NCI-H510A treated with DMSO at 0.1 percent for 48 hours (cell line): ENCODE measurements around the gene ZNF33A.
"Not testable (repeated sequence)": the region's sequence is repeated elsewhere in the genome, so short reads cannot be mapped to it uniquely, and the experiment has no call there.

Experiments
- DNase-seq: peaks from one replicate; lab custom pipeline; 2025; lab: John Stamatoyannopoulos, UW

The ZNF33A gene

DNA sequence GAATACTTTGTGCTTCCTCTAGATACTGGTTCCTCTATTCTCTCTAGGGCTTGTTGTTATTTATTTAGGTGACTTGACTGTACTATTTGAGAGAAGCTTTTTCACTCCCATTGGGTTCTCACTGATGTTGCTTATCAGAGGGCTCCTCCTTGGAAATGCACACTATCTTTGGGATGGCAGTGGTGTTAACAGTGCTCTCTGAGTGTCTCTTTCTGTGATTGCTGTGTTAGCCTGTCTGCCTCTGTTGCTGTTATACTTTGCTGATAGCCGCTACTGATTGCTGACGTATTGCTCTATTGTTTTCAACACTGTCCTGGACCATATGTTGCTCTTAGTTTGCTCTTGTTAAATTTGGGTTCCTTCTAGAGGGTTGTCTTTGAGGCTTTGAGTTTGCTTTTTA is 34.7 kb downstream of the ZNF33A start:
- no peak for DNase-seq

DNA sequence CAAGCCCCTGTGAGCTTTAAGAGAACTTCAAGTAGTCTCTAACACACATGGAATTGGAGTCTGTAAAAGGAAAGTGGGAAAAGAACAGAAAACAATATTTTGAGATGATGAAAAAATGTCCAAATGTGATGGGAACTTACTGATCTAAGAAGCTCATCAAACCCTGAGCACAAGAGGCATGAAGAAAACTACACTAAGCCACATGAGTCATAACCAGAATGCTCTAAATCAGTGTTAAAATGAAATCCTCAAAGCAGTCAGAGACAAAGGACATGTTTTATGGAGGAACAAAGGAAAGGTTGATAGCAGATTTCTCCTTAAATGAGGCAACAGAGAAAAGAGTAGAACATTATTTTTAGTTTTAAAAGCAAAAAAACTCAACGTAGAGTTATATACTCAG is 37.2 kb downstream of the ZNF33A start:
- no peak for DNase-seq

DNA sequence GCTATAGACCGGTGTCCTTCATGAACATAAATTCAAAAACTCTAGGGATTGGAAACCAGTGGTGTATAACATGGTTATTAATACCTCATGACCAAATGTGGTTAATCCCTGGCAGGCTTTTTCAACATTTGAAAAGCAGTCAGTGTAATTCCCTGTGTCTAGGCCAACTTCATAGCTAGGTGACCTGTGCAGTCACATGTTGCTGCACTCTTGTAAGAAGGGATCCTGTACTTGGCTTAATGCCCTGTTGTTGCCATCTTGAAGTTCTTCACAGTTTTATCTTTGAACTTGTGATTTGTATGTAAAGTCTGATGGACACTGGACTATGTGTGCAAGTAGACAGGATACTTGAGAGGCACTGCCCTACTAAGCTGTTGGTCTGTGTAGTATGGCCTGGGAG is 39.7 kb downstream of the ZNF33A start:
- DNase-seq: no peak

DNA sequence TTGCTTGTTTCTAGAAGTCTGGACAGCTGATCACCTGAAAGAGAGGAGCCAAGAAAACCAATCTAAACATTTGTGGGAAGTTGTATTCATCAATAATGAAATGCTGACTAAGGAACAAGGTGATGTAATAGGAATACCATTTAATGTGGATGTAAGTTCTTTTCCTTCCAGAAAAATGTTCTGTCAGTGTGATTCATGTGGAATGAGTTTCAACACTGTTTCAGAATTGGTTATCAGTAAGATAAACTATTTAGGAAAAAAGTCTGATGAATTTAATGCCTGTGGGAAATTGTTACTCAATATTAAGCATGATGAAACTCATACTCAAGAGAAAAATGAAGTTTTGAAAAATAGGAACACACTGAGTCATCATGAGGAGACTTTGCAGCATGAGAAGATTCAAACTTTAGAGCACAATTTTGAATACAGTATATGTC is 43.9 kb downstream of the ZNF33A start:
- DNase-seq: no peak

DNA sequence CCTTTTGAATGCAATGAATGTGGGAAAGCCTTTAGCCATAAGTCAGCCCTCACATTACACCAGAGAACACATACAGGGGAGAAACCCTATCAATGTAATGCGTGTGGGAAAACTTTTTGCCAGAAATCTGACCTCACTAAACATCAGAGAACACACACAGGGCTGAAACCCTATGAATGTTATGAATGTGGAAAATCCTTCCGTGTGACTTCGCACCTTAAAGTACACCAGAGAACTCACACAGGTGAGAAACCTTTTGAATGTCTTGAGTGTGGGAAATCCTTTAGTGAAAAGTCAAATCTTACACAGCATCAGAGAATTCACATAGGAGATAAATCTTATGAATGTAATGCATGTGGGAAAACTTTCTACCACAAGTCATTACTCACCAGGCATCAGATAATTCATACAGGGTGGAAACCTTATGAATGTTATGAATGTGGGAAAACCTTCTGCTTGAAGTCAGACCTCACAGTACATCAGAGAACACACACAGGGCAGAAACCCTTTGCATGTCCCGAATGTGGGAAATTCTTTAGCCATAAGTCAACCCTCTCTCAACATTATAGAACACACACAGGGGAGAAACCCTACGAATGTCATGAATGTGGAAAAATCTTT is 44.9 kb downstream of the ZNF33A start:
- DNase-seq: not testable (repeated sequence)

DNA sequence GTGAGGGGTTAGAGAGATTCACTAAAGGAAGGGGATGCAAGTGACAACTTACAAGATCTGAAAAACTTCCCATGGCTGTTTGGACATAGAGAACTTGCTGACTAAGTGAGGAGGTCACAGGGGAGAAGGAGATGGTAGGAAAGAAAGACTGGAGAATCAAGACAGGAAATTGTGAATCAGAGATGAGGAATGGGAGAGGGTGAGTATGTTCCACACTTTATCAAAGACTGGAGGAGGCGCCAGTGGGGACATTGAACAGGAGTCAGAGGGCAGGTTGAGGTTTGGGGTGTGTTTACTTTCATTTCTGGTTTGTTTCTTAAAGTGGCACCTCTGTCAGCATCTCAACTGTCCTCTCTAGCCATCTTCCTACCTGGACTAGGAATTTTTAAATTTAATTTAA is 59.2 kb downstream of the ZNF33A start:
- DNase-seq: not testable (repeated sequence)

DNA sequence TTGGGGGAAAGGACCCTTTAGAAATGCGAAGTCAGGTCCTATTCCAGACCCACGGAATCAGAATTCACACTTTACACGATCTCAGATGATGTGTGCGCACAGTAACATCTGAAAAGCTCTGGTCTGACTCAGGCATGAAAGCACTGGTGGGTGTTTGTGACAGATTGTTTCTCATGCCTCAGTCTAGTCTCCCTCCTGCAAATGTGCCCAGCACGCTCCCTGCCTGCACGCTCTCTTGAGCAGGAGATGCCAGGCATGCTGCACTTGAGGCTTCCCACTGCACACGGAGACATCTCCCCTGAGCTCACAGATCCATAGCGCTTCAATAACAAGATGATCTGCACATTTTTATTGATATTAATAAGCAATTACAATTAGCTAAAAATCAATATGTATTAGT is 60.0 kb downstream of the ZNF33A start:
- no peak for DNase-seq

DNA sequence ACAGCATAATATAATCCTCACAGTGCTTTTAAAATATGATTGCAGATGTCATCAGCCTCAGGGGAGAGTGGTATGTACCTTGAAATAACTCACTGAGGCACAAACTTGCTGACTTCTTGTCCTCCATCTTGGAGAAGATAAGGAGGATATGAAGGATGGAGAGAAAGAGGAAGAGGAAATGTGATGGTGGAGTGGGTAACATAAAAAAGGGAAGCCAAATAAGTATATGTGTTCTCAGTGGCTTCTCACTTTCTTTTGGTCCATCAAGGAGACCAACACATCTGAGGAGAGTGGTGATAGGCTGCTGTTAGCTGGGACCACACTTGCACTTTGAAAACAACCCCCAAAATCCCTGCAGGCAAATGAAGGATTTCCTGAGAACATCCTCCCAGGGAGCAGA is 62.1 kb downstream of the ZNF33A start:
- DNase-seq: no peak

DNA sequence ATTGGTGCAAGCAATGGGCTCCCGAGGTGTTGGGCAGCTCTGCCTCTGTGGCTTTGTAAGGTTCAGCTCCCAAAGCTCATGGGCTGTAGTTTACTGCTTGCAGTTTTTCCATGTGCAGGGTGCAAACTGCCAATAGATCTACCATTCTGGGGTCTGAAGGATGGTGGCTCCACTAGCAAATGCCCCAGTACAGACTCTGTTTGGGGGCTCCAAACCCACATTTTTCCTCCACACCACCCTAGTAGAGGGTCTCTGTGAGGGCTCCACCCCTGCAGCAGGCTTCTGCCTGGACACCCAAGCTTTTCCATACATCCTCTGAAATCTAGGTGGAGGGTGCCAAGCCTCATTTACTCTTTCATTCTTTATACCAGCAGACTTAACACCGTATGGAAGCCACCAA is 66.2 kb downstream of the ZNF33A start:
- no peak for DNase-seq

DNA sequence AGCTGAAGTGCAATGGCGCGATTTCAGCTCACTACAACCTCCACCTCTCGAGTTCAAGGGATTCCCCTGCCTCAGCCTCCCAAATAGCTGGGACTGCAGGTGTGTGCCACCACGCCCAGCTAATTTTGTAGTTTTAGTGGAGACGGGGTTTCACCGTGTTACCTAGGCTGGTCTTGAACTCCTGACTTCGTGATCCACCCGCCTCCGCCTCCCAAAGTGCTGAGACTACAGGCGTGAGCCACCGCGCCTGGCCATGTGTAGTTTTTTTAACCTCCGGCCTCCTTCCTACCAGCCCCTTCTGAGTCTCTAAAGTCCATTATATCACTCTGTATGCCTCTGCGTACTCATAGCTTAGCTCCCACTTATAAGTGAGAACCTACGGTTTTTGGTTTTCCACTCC is 82.8 kb downstream of the ZNF33A start:
- not testable (repeated sequence) for DNase-seq

DNA sequence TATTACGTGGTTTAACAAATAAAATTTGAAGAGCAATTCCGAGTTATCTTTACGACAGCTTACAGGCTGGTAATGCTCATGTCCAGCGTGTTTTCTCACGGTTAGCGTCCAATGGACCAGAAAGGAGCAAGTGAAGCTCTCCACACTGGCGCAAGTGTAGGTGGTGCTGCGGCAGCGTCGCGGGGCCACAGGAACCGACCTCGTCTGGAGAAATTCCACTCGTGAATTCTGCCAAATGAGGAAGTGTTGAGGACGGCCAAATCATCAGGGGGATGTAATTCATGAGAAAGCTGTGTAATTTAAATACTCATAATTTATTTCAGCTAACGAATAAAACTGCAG is 83.3 kb downstream of the ZNF33A start:
- DNase-seq: no peak

DNA sequence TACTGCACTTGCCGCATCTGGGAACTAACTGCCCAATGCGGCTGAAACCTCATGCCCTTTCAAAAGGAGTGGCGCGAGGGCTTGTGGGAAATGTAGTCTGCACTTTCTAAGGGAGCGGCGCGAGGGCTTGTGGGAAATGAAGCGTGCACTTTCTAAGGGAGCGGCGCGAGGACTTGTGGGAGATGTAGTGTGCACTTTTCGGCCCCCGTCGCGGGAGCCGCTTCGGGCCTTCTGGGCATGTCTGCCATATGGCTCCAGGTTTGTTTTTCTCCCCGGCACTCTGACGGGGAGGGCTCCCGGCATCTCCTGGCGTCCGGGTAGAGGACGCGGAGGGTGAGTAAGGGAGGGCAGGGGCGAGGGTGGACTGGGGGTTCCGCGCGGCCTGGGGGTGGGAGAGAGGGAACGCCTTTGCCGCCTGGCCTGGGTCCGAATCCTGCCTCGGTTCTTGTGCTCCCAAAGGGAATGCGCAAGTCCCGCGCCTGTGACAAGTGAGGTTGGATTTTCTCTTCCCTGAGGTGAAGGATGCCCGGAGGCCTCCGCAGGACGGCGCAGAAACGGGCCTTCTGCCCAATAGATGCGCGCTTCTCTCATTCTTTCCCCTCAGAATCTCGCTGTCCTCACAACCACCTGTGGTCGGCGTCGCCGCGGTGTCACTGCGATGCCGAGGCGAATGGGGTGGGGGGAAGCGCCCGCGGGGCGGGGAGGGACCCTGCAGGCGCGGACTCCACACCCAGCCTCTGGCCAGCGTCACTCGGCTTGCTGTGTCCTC is 83.9 kb downstream of the ZNF33A start, which contains the start of gene ZNF37A:
Gene ZNF37A (plus strand): TSS at position 180 of the 769 bp plus-strand sequence. CDS start 2,281 bp downstream, outside the sequence.
- DNase-seq: peak; percentile 75

DNA sequence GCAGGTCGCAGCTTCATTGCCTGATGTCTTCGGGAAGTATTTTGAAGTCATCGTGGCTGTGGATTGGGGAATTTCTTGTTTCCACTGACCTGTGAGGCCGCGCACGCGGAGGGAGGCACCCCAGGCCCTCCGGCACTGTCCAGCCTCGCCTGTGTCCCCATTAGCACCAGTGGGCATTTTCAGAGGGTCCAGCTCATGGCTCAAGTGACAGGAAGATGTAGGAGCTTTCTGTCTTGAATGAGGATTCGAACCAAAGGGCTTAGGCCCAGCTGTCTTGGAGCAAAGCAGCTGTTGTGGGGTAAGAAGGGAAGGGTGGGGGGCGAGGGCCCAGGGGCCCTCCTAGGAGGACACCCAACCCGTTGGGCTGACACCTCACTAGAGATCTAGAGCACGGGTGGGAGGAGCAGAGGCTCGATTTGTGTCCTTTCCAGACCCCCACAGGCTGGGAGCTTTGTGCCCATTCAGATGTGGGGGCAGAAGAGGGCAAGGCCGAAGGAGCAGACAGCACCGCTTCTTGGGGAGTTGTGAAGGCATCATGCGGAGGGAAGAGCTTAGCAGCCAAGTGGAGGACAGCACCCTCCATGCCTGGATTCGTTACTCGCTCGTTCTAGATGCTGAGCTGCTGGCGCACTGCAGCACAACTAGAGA is 84.6 kb downstream of the ZNF33A start:
- no peak for DNase-seq

DNA sequence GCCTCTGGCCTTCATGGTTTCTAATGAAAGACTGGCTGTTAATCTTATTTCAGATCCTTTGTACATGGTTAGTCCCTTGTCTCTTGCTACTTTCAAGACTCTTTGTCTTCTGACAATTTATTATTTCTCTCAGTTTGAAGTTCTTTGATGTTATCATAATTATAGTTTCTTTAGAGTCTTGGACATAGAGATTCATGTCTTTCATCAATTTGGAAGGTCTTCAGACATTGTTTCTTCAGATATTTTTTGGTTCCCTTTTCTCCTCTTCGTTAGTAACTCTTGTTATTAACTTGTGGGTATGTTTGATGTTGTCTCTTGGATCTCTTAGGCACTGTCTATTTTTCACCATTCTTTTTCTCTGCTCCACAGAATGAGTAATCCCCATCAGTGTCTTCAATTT is 92.4 kb downstream of the ZNF33A start:
- DNase-seq: no peak

DNA sequence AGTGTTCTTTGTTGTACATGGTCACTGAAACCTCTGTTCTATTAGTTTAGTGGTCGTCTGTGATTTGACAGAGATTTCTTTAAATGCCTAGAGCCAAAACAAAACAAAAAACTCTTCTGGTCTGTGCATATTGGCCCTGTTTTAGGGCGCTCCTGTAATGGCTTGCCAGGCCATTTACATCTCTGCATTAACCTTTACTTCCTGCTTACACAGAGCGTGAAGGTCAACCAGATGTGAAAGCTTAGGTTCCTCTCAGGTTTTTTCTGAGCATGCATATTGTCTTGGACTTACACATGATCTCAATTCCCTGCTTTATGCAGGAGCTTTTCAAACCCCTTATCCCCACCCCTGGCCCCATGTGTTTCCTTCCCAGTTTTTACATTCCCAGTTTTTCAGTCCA is 93.3 kb downstream of the ZNF33A start:
- no peak for DNase-seq

DNA sequence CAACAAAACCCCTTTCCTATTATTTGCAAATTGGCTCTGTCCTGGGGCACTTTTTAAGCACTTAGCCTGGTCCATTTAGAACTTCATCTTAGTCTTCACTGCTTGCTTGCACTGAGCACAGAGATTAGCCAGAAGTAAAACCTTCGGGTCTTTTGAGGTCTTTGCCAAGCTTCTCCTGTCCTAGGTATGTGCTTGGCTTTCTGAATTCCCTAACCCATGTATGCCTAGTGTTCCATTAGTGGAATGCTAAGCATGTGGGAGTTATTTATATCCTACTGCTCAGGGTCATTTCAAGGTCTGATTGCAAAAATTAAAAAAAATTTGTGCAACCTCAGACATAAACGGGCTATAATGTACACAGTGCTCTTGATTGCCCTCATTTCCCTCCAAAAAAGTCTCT is 101.7 kb downstream of the ZNF33A start:
- DNase-seq: no peak
